CD4-positive, alpha-beta T cell (primary cell): ENCODE data around the gene DUSP9. TPM values are rescaled to one million over a fixed set of nuclear protein-coding genes. Genes with fewer than 3 reads are reported as not detected.
"Not testable (repeated sequence)": the region's sequence is repeated elsewhere in the genome, so short reads cannot be mapped to it uniquely, and the experiment has no call there.

Experiments used
- ATAC-seq: fragments of 200-7000 bp; cut with Tn5 transposase; one replicate; pipeline ENCODE4 v1.10.0; 2022; ENCODE audit warnings: mild to moderate bottlenecking; ENCODE audit not compliant: poor library complexity
- CTCF ChIA-PET: fragments of 350-600 bp; sonication (Branson Sonifier 250); formaldehyde crosslinking; loops from one replicate; lab custom pipeline; 2021; ENCODE audit warnings: antibody characterized with exemption, inconsistent platforms; lab: Charles Lee
- POLR2A ChIA-PET: fragments of 350-600 bp; sonication (Branson Sonifier 250); formaldehyde crosslinking; loops from one replicate; lab custom pipeline; 2021; ENCODE audit warnings: antibody characterized with exemption, inconsistent platforms; lab: Charles Lee
- DNase-seq, 14 experiments: peaks; one replicate each; pipeline ENCODE4 v3.0.0-alpha.2; 2013 to 2020; ENCODE audit warnings: mixed read lengths in 2 of 14
- H3K27ac ChIP-seq, 2 donors: one replicate each; pipeline versions ENCODE4 v1.5.1 to v1.7.0; 2013; ENCODE audit warnings: low read length in 2 of 2, low read depth in 1 of 2, mild to moderate bottlenecking in 1 of 2
- H3K27me3 ChIP-seq, 2 experiments: 1 replicate in 1 of 2; 2 replicates in 1 of 2; pipeline versions ENCODE4 v1.6.1 to v1.7.0; 2013; ENCODE audit warnings: low read length in 2 of 2, control low read depth in 1 of 2, mild to moderate bottlenecking in 1 of 2, moderate library complexity in 1 of 2; ENCODE audit not compliant: insufficient read depth in 2 of 2, control insufficient read depth in 1 of 2
- H3K36me3 ChIP-seq: one replicate; pipeline ENCODE4 v1.6.1; 2013; ENCODE audit warnings: low read length, control low read depth; ENCODE audit not compliant: insufficient read depth
- H3K4me1 ChIP-seq: one replicate; pipeline ENCODE4 v1.6.1; 2013; ENCODE audit warnings: low read length, control low read depth; ENCODE audit not compliant: insufficient read depth
- H3K4me3 ChIP-seq: one replicate; pipeline ENCODE4 v1.5.1; 2013; ENCODE audit warnings: mild to moderate bottlenecking, low read length, moderate library complexity
- H3K9me3 ChIP-seq, 2 experiments: 1 replicate in 1 of 2; 2 replicates in 1 of 2; pipeline versions ENCODE4 v1.6.1 to v1.7.0; 2013; ENCODE audit warnings: low read length in 2 of 2, mild to moderate bottlenecking in 2 of 2, control low read depth in 1 of 2, moderate library complexity in 1 of 2; ENCODE audit not compliant: control insufficient read depth in 1 of 2, insufficient read depth in 1 of 2
- H3K27ac Mint-ChIP-seq: one replicate; pipeline ENCODE4 v1.8.0; 2020; ENCODE audit warnings: mixed read lengths
- H3K27me3 Mint-ChIP-seq: one replicate; pipeline ENCODE4 v1.8.0; 2021; ENCODE audit warnings: mixed read lengths
- H3K36me3 Mint-ChIP-seq: one replicate; pipeline ENCODE4 v1.8.0; 2021; ENCODE audit warnings: low read depth, mixed read lengths
- H3K4me1 Mint-ChIP-seq: one replicate; pipeline ENCODE4 v1.8.0; 2021; ENCODE audit warnings: low read depth, mixed read lengths
- H3K4me3 Mint-ChIP-seq: one replicate; pipeline ENCODE4 v1.8.0; 2020; ENCODE audit warnings: mild to moderate bottlenecking, mixed read lengths
- H3K9me3 Mint-ChIP-seq: one replicate; pipeline ENCODE4 v1.8.0; 2020; ENCODE audit warnings: mixed read lengths
- intact Hi-C, 2 experiments: fragments of 100-400 bp; cut with DNase I in 1 of 2; cut with micrococcal nuclease in 1 of 2; formaldehyde crosslinking; loops; one replicate each; pipeline versions ENCODE4 v1.15.1 to v1.9.0; 2023 to 2025; cut with DNase I, micrococcal nuclease
- total RNA-seq, 174 experiments: library from RNA in 2 of 174; stranded (reverse) in 2 of 174; gene quantifications; one replicate each; pipeline ENCODE4 v1.2.3 and lab custom pipeline; 2021 to 2026
- TF ChIP-seq, protein P1 (sequence below): fragments of 200-600 bp; IDR thresholded peaks from one replicate; pipeline ENCODE4 v1.8.0; 2022; ENCODE audit warnings: antibody characterized with exemption, mild to moderate bottlenecking

DUSP9 gene
- total RNA-seq, 2 experiments from 2014 or later: not detected

DNA sequence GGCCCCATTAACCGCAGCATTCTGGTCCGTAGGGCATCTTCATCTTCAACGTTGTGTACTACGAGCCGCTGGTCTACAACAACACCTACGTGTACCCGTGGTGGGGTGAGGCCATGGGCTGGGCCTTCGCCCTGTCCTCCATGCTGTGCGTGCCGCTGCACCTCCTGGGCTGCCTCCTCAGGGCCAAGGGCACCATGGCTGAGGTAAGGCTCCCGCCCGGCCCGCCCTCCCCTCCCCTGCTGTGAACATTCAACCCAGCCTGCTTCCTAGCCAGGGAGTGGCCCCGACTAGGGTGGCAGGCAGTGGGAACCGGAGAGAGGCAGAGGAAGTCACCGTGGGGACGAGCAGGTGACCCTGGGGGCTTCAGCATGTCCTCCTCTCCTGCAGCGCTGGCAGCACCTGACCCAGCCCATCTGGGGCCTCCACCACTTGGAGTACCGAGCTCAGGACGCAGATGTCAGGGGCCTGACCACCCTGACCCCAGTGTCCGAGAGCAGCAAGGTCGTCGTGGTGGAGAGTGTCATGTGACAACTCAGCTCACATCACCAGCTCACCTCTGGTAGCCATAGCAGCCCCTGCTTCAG lies 47.8 kb downstream of the DUSP9 start:
- CTCF ChIA-PET: no interaction called here
- Mint-ChIP-seq H3K4me3 (no peak overlapping the region), H3K27me3 (no peaks in the 10 kb centered on the region)

DNA sequence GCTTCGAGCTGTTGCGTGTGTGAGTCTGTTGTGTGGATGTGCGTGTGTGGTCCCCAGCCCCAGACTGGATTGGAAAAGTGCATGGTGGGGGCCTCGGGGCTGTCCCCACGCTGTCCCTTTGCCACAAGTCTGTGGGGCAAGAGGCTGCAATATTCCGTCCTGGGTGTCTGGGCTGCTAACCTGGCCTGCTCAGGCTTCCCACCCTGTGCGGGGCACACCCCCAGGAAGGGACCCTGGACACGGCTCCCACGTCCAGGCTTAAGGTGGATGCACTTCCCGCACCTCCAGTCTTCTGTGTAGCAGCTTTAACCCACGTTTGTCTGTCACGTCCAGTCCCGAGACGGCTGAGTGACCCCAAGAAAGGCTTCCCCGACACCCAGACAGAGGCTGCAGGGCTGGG lies 49.1 kb downstream of the DUSP9 start:
- intact Hi-C loops: no loop called here
- Mint-ChIP-seq H3K36me3 (peaks cover 26% of the 10 kb centered on the region), H3K4me3 (no peak overlapping the region), H3K27me3 (no peaks in the 10 kb centered on the region), H3K27ac (no peak overlapping the region), H3K9me3 (no peaks in the 10 kb centered on the region), H3K4me1 (no peaks in the 10 kb centered on the region)
- TF ChIP-seq, protein P1, sequence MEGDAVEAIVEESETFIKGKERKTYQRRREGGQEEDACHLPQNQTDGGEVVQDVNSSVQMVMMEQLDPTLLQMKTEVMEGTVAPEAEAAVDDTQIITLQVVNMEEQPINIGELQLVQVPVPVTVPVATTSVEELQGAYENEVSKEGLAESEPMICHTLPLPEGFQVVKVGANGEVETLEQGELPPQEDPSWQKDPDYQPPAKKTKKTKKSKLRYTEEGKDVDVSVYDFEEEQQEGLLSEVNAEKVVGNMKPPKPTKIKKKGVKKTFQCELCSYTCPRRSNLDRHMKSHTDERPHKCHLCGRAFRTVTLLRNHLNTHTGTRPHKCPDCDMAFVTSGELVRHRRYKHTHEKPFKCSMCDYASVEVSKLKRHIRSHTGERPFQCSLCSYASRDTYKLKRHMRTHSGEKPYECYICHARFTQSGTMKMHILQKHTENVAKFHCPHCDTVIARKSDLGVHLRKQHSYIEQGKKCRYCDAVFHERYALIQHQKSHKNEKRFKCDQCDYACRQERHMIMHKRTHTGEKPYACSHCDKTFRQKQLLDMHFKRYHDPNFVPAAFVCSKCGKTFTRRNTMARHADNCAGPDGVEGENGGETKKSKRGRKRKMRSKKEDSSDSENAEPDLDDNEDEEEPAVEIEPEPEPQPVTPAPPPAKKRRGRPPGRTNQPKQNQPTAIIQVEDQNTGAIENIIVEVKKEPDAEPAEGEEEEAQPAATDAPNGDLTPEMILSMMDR: no peak
- H3K27ac ChIP-seq: no peak overlapping the region
- no peak for DNase-seq
- H3K4me3 ChIP-seq: no peak overlapping the region
- H3K36me3 ChIP-seq: peaks cover 10% of the 10 kb centered on the region
- no peaks in the 10 kb centered on the region for H3K9me3 ChIP-seq
- CTCF ChIA-PET: no interaction called here
- no peaks in the 10 kb centered on the region for H3K4me1 ChIP-seq
- no peaks in the 10 kb centered on the region for H3K27me3 ChIP-seq
- POLR2A ChIA-PET: no interaction called here
- ATAC-seq: no peak

More for the DNA sequence above, 47.8 kb downstream of the DUSP9 start:
- no peak for ATAC-seq
- Mint-ChIP-seq H3K36me3 (peaks cover 18% of the 10 kb centered on the region), H3K4me1 (no peaks in the 10 kb centered on the region), H3K9me3 (no peaks in the 10 kb centered on the region), H3K27ac (no peak overlapping the region)
- Histone ChIP-seq H3K27me3 (peaks cover 0 to under 1% of the 10 kb centered on the region in 2 experiments), H3K4me1 (no peaks in the 10 kb centered on the region), H3K27ac (no peak overlapping the region), H3K36me3 (peaks cover 5% of the 10 kb centered on the region), H3K4me3 (no peak overlapping the region), H3K9me3 (no peaks in the 10 kb centered on the region)
- intact Hi-C loops: no loop called here
- POLR2A ChIA-PET: no interaction called here
- DNase-seq: no peak
- TF ChIP-seq, protein P1: no peak

DNA sequence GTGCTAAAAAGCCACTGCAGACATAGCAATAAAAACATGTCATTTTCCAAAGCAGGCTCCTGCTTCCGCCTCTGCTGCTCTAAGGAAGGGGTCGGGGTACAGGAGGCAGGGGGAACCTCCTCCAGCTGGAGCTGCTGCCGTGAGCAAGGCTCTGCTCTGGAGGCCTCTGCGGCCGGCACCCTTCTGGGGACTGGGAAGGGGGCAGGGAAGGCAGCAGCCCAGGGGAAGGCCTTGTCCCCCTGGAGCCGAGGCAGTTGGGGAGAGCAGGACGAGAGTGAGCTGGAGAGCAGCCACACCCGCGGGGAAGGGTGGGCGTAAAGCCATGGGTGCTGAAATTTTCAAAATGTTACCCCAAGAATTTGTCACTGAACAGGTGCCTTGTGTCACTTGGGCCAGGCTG lies 49.5 kb downstream of the DUSP9 start:
- H3K4me3 Mint-ChIP-seq, H3K9me3 ChIP-seq, H3K27me3 Mint-ChIP-seq, ATAC-seq, H3K27ac Mint-ChIP-seq, H3K4me3 ChIP-seq, DNase-seq, H3K4me1 ChIP-seq, CTCF ChIA-PET, H3K27ac ChIP-seq, intact Hi-C loops, H3K9me3 Mint-ChIP-seq, H3K4me1 Mint-ChIP-seq, POLR2A ChIA-PET, H3K27me3 ChIP-seq: not testable (repeated sequence)
- H3K36me3 Mint-ChIP-seq: peaks cover 26% of the 10 kb centered on the region
- H3K36me3 ChIP-seq: peaks cover 12% of the 10 kb centered on the region

DNA sequence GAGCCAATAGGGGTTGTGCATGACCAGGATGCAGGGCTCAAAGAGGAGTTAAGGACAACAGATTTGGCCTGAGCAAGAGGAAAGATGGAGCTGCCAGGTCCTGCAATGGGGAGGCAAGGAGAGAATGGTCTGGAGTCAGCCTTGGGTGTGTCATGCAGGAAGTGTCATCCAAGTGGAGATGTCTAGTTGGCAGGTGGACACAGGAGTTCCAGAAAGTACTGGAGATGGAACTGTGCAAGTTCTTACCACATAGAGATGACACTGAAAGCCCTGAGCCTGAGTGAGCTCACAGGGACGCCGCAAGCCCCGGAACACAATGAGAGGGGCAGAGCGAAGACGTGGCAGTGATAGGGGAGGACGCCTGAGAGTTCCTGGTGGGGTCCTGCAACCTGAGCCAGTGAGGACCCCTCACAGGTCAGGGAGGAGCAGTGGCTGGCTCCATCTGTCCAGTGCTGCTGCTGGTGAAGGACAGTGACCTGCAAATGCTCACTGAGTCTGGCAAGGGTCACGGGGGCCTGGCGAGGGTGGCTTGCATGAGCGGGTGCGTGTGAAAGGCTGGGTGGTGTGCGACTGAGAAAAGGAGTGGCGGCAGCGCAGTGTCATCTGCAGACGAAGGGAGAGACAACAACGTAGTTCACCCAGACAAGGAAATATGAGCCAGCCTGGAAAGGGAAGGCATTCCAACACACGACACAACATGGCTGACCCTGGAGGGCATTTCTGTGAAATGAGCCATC lies 50.2 kb downstream of the DUSP9 start:
- POLR2A ChIA-PET, H3K27ac Mint-ChIP-seq, H3K4me3 Mint-ChIP-seq, CTCF ChIA-PET, DNase-seq, H3K27me3 ChIP-seq, ATAC-seq, H3K9me3 ChIP-seq, H3K27ac ChIP-seq, intact Hi-C loops, H3K4me1 ChIP-seq, H3K4me3 ChIP-seq, H3K4me1 Mint-ChIP-seq, H3K27me3 Mint-ChIP-seq, H3K9me3 Mint-ChIP-seq: not testable (repeated sequence)
- H3K36me3 Mint-ChIP-seq: peaks cover 26% of the 10 kb centered on the region
- H3K36me3 ChIP-seq: peaks cover 16% of the 10 kb centered on the region
